ENCODE measurements around the gene MYO5B. TPM values are rescaled to one million over a fixed set of nuclear protein-coding genes. Genes with fewer than 3 reads are reported as not detected.

Gene MYO5B
- total RNA-seq, 2 experiments from 2014 or later = not detected

DNA sequence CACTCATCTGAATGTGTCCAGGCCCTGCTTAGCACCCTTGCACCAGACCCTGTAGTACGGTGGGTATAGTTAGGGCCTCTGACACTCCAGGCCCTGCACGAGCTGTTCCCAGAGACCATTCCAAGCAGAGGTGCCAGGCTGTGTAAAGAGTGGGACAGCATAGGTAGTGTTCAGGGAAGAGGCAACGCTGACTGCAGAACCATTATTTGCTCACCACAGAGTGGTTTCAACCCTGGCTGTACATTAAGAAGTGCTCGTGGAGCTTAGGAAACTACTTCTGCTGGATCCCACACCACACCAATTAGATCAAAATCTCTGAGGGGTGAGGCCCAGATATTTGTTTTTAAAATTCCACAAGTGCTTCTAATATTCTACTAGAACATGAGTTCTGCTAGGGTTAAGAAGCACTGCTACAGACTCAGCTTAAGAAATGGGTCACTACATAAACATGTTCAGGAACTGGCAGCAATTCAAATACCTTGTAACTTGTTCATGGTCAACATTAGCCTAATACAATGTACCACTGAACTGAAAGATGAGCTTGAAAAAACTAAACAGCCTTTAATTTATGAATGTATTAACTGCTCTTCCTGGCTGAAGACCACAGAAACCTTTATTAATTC is 183.0 kb downstream of the MYO5B start:
- Mint-ChIP-seq H3K36me3 (no peaks in the 10 kb centered on the region), H3K4me3 (no peak overlapping the region), H3K27ac (no peak overlapping the region), H3K4me1 (peaks cover 1% of the 10 kb centered on the region), H3K9me3 (no peaks in the 10 kb centered on the region), H3K27me3 (peaks cover 24% of the 10 kb centered on the region)
- POLR2A ChIA-PET = no interaction called here
- no peak for DNase-seq
- no peak for ATAC-seq (ENCODE audit: low read depth)

DNA sequence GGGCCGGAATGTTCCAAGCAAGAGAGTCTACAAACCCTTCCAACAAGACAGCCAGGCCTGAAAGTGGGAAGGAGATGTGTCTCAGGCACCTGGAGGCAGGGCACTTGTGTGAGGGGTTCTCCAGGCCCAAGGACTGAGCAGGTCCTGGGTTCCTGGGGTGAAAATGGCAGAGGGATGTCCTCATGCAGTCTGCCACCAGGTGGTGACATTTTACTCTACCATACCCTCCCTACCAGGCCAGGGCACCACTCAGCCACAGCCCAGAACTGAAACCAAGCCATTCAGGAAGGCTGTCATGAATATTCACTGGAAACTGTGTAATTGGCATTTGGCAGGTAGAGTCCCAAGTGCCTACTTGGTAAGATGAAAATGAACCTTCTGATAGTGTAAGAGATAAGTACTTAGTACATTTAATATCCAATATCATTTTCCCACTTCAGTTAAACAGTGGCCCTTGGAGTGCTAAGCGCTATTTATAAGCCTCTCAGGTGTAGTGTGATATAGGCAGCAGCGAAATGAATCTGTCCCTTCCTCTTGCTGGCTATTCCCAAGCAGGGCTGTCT is 185.1 kb downstream of the MYO5B start:
- ATAC-seq (ENCODE audit: low read depth) (peak; percentile 86), DNase-seq (peak; percentile 39)
- Mint-ChIP-seq H3K27ac (no peak overlapping the region), H3K36me3 (no peaks in the 10 kb centered on the region), H3K9me3 (no peaks in the 10 kb centered on the region), H3K4me1 (peaks cover 1% of the 10 kb centered on the region), H3K4me3 (no peak overlapping the region), H3K27me3 (peaks cover 20% of the 10 kb centered on the region)
- POLR2A ChIA-PET = no interaction called here

DNA sequence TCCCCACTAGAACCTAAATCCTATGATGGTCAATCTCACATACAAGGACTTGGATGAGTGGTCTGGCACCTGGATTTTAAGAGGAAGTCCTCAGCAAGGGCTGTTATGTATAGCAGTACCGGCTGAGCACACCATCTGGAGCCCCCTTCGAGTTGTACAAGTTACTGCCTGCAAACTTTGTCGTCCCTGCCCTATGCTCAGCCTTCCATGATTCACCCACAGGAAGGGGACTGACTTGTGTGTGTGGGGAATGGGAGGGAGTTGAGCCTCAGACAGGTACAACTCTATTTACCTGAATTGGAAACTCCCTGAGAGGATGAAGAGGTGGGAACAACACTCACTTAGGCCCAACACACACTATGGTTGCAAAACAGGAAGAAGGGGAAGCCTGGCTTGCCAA is 186.6 kb downstream of the MYO5B start:
- Mint-ChIP-seq H3K27me3 (peaks cover 25% of the 10 kb centered on the region), H3K4me1 (peaks cover 1% of the 10 kb centered on the region), H3K4me3 (no peak overlapping the region), H3K9me3 (no peaks in the 10 kb centered on the region), H3K36me3 (no peaks in the 10 kb centered on the region), H3K27ac (no peak overlapping the region)
- POLR2A ChIA-PET = no interaction called here
- ATAC-seq (ENCODE audit: low read depth) (no peak), DNase-seq (no peak)

- H3K27ac Mint-ChIP-seq = no peak overlapping the region
- no peaks in the 10 kb centered on the region for H3K9me3 Mint-ChIP-seq
- POLR2A ChIA-PET = no interaction called here
- DNase-seq (no peak), ATAC-seq (ENCODE audit: low read depth) (no peak)
- H3K4me1 Mint-ChIP-seq = peaks cover 1% of the 10 kb centered on the region
- H3K36me3 Mint-ChIP-seq = no peaks in the 10 kb centered on the region
- H3K27me3 Mint-ChIP-seq = peaks cover 24% of the 10 kb centered on the region
- no peak overlapping the region for H3K4me3 Mint-ChIP-seq
Observed at GRCh38 chr18:50006470-50007046, 188.4 kb downstream of the MYO5B start.

GRCh38 chr18:50004013-50004412 is 190.9 kb downstream of the MYO5B start:
- no peak overlapping the region for H3K27ac Mint-ChIP-seq
- H3K9me3 Mint-ChIP-seq = no peaks in the 10 kb centered on the region
- H3K4me1 Mint-ChIP-seq = no peaks in the 10 kb centered on the region
- DNase-seq (no peak), ATAC-seq (ENCODE audit: low read depth) (no peak)
- POLR2A ChIA-PET = no interaction called here
- H3K4me3 Mint-ChIP-seq = no peak overlapping the region
- peaks cover 24% of the 10 kb centered on the region for H3K27me3 Mint-ChIP-seq
- no peaks in the 10 kb centered on the region for H3K36me3 Mint-ChIP-seq

DNA sequence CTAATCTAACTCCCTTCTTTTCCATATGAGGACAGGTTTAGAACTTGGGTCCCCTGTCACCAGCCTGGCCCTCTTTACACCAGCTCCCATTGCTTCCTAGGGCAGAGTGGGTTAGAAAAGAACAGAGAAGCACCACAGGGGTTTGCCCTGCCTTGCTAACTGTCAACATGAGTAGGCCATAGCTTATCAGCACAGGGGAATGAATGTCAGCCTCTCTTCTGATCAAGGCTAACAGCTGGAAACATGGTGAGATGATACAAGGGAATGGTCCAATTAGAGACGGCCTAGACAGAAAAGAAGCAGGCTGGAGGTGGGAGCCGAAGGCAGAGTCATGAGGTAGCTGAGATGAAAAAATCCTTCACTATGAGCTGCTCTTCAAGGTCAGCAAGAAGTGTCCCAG is 192.2 kb downstream of the MYO5B start:
- POLR2A ChIA-PET = no interaction called here
- H3K27me3 Mint-ChIP-seq = peaks cover 24% of the 10 kb centered on the region
- no peaks in the 10 kb centered on the region for H3K36me3 Mint-ChIP-seq
- DNase-seq = no peak
- H3K27ac Mint-ChIP-seq = no peak overlapping the region
- no peak overlapping the region for H3K4me3 Mint-ChIP-seq
- H3K9me3 Mint-ChIP-seq = no peaks in the 10 kb centered on the region
- no peaks in the 10 kb centered on the region for H3K4me1 Mint-ChIP-seq
- ATAC-seq (ENCODE audit: low read depth) = no peak

GRCh38 chr18:50000227-50000626 is 194.7 kb downstream of the MYO5B start:
- DNase-seq (no peak), ATAC-seq (ENCODE audit: low read depth) (no peak)
- Mint-ChIP-seq H3K36me3 (no peaks in the 10 kb centered on the region), H3K4me1 (no peaks in the 10 kb centered on the region), H3K9me3 (no peaks in the 10 kb centered on the region), H3K27me3 (peaks cover 18% of the 10 kb centered on the region), H3K27ac (no peak overlapping the region), H3K4me3 (no peak overlapping the region)
- POLR2A ChIA-PET = no interaction called here

GRCh38 chr18:49999128-49999527 is 195.8 kb downstream of the MYO5B start:
- H3K27me3 Mint-ChIP-seq = peaks cover 10% of the 10 kb centered on the region
- no peak for ATAC-seq (ENCODE audit: low read depth)

DNA sequence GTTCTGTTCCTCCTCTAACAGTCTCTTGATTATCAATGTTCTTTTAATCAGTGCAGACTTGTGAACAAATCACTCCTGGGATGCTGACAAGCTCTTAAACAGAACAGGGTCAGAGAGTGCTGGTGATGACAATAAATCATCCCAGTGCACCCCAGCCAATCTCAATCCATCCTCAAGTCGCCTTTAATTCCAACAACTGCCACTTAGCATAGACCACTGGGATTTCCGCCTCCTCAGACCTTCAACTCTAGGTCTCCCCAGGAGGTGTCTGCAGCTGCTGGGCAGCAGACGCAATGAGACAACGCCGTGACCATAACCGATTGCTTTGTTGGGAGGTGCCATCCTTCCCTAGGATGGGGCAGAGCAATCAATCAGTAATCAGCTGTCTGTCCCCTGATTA is 197.4 kb downstream of the MYO5B start:
- Mint-ChIP-seq H3K36me3 (no peaks in the 10 kb centered on the region), H3K9me3 (no peaks in the 10 kb centered on the region), H3K4me3 (no peak overlapping the region), H3K27me3 (peaks cover 7% of the 10 kb centered on the region), H3K4me1 (peaks cover 1% of the 10 kb centered on the region), H3K27ac (no peak overlapping the region)
- DNase-seq = no peak
- POLR2A ChIA-PET = no interaction called here
- no peak for ATAC-seq (ENCODE audit: low read depth)

More at GRCh38 chr18:49999128-49999527, 195.8 kb downstream of the MYO5B start:
- DNase-seq = no peak
- no peak overlapping the region for H3K27ac Mint-ChIP-seq
- H3K4me3 Mint-ChIP-seq = no peak overlapping the region
- no peaks in the 10 kb centered on the region for H3K4me1 Mint-ChIP-seq
- H3K36me3 Mint-ChIP-seq = no peaks in the 10 kb centered on the region
- H3K9me3 Mint-ChIP-seq = no peaks in the 10 kb centered on the region
- POLR2A ChIA-PET = no interaction called here

GRCh38 chr18:49994410-49994809 is 200.5 kb downstream of the MYO5B start:
- DNase-seq (no peak), ATAC-seq (ENCODE audit: low read depth) (no peak)
- H3K36me3 Mint-ChIP-seq = no peaks in the 10 kb centered on the region
- H3K4me3 Mint-ChIP-seq = no peak overlapping the region
- no peaks in the 10 kb centered on the region for H3K9me3 Mint-ChIP-seq
- H3K4me1 Mint-ChIP-seq = peaks cover 5% of the 10 kb centered on the region
- H3K27ac Mint-ChIP-seq = no peak overlapping the region
- H3K27me3 Mint-ChIP-seq = peaks cover 7% of the 10 kb centered on the region
- POLR2A ChIA-PET = no interaction called here

GRCh38 chr18:49993299-49993698 is 201.6 kb downstream of the MYO5B start:
- Mint-ChIP-seq H3K27ac (no peak overlapping the region), H3K4me3 (no peak overlapping the region), H3K36me3 (no peaks in the 10 kb centered on the region), H3K9me3 (no peaks in the 10 kb centered on the region), H3K27me3 (peaks cover 7% of the 10 kb centered on the region), H3K4me1 (peaks cover 8% of the 10 kb centered on the region)
- POLR2A ChIA-PET = no interaction called here
- no peak for DNase-seq
- ATAC-seq (ENCODE audit: low read depth) = no peak

GRCh38 chr18:49988733-49989132 is 206.2 kb downstream of the MYO5B start:
- no peak overlapping the region for H3K4me3 Mint-ChIP-seq
- POLR2A ChIA-PET = no interaction called here
- H3K27me3 Mint-ChIP-seq = peaks cover 10% of the 10 kb centered on the region
- ATAC-seq (ENCODE audit: low read depth) = no peak
- H3K9me3 Mint-ChIP-seq = no peaks in the 10 kb centered on the region
- H3K27ac Mint-ChIP-seq = no peak overlapping the region
- H3K36me3 Mint-ChIP-seq = no peaks in the 10 kb centered on the region
- H3K4me1 Mint-ChIP-seq = peaks cover 8% of the 10 kb centered on the region
- no peak for DNase-seq

DNA sequence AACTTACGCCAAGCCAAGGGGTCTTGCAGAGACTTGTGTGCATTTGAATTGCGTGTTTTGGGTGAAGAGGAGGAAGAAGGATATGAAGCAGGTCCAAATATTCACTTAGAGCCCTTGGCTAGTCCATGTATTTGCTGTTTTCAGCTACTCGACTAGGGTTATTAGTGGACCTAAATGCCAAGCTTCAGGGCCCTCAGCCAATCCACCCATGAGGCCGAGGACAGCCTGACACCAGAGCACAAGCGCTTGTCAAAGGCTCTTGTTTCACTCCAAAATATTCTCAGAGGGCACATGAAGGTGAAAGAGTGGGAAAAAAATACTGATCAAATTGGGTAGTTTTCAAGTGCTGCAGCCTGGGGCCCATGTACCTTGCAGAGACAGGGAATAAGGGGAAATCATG is 206.8 kb downstream of the MYO5B start:
- Mint-ChIP-seq H3K27me3 (peaks cover 8% of the 10 kb centered on the region), H3K36me3 (no peaks in the 10 kb centered on the region), H3K27ac (no peak overlapping the region), H3K4me3 (no peak overlapping the region), H3K4me1 (peaks cover 8% of the 10 kb centered on the region), H3K9me3 (no peaks in the 10 kb centered on the region)
- ATAC-seq (ENCODE audit: low read depth) (no peak), DNase-seq (no peak)
- POLR2A ChIA-PET = no interaction called here

DNA sequence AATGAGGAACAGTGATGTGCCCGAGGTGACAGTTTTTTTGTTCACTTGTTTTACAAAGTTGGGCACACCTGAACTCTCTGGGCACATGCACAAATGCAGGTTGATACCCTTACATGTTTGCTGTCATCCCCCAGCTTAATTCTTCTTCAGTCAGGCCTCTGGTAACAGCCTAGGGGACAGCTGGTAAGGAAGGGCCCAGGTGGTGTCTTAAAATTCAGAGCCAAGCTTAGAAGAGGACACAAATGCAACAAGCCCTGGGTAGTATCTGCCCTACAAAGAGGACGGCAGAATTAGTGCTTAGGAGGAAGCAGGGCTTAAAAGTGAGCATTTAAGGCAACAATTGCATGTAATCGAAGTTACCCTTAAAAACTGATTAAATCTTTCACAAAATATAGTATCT is 209.7 kb downstream of the MYO5B start:
- no peak overlapping the region for H3K27ac Mint-ChIP-seq
- peaks cover 8% of the 10 kb centered on the region for H3K4me1 Mint-ChIP-seq
- no peak overlapping the region for H3K4me3 Mint-ChIP-seq
- ATAC-seq (ENCODE audit: low read depth) = no peak
- no peak for DNase-seq
- no peaks in the 10 kb centered on the region for H3K9me3 Mint-ChIP-seq
- peaks cover 15% of the 10 kb centered on the region for H3K27me3 Mint-ChIP-seq
- no peaks in the 10 kb centered on the region for H3K36me3 Mint-ChIP-seq
- POLR2A ChIA-PET = no interaction called here

Data from activated naive CD8-positive, alpha-beta T cell treated with anti-CD3 and anti-CD28 coated beads, Interleukin-2, amount 10 ng/mL, durations not matched to agents 7 days and 5 days (primary cell).